ENCODE results near the gene KRTAP20-3.

The KRTAP20-3 gene

GRCh38 chr21:30642564-30642963 lies at the start of gene KRTAP20-3:
Gene KRTAP20-3 (plus strand): TSS chr21:30642864.
- no peak for DNase-seq

GRCh38 chr21:30598802-30599201 lies 43.9 kb upstream of the KRTAP20-3 start, which contains the start of gene KRTAP6-2:
Gene KRTAP6-2 (minus strand): TSS chr21:30598902. CDS start chr21:30598874, 28 bp downstream.
- DNase-seq, result no peak

GRCh38 chr21:30600787-30601186 lies 41.9 kb upstream of the KRTAP20-3 start, which contains the start of gene KRTAP22-1:
Gene KRTAP22-1 (plus strand): TSS chr21:30601087.
- DNase-seq, result no peak

GRCh38 chr21:30605968-30606367 lies 36.7 kb upstream of the KRTAP20-3 start:
- DNase-seq, result no peak

- no peak for DNase-seq
Measured at GRCh38 chr21:30612132-30612531, 30.5 kb upstream of the KRTAP20-3 start.

GRCh38 chr21:30613836-30614235 lies 28.8 kb upstream of the KRTAP20-3 start, which contains the start of gene KRTAP6-1:
Gene KRTAP6-1 (minus strand): TSS chr21:30613930. CDS start chr21:30613904, 26 bp downstream.
- DNase-seq, result no peak

GRCh38 chr21:30615199-30615598 lies 27.5 kb upstream of the KRTAP20-3 start:
- no peak for DNase-seq

- no peak for DNase-seq
Measured at GRCh38 chr21:30616125-30616524, 26.5 kb upstream of the KRTAP20-3 start, which contains the start of gene KRTAP20-1. Gene KRTAP20-1 (plus strand): TSS chr21:30616425. CDS start chr21:30616455, 30 bp downstream.

GRCh38 chr21:30620080-30620479 lies 22.6 kb upstream of the KRTAP20-3 start:
- DNase-seq, result no peak

- no peak for DNase-seq
Measured at GRCh38 chr21:30620522-30620921, 22.1 kb upstream of the KRTAP20-3 start, which contains the start of gene KRTAP20-4. Gene KRTAP20-4 (plus strand): TSS chr21:30620627.

- DNase-seq, result no peak
Measured at GRCh38 chr21:30623362-30623761, 19.3 kb upstream of the KRTAP20-3 start.

- DNase-seq, result no peak
Measured at GRCh38 chr21:30625449-30626165, 17.1 kb upstream of the KRTAP20-3 start.

GRCh38 chr21:30628109-30628508 lies 14.6 kb upstream of the KRTAP20-3 start:
- DNase-seq, result no peak

GRCh38 chr21:30629200-30629599 lies 13.5 kb upstream of the KRTAP20-3 start:
- DNase-seq, result no peak

GRCh38 chr21:30634906-30635305 lies 7.8 kb upstream of the KRTAP20-3 start, which contains the start of gene KRTAP20-2:
Gene KRTAP20-2 (plus strand): TSS chr21:30635206. CDS start chr21:30635264, 58 bp downstream.
- no peak for DNase-seq

- DNase-seq, result no peak
Measured at GRCh38 chr21:30638686-30639085, 4.0 kb upstream of the KRTAP20-3 start.

- no peak for DNase-seq
Measured at GRCh38 chr21:30646904-30647414, 4.3 kb downstream of the KRTAP20-3 start.

GRCh38 chr21:30652891-30653290 lies 10.2 kb downstream of the KRTAP20-3 start:
- DNase-seq, result no peak

GRCh38 chr21:30668776-30669175 lies 26.1 kb downstream of the KRTAP20-3 start:
- DNase-seq, result no peak

GRCh38 chr21:30672985-30673650 lies 30.5 kb downstream of the KRTAP20-3 start:
- no peak for DNase-seq

- no peak for DNase-seq
Measured at GRCh38 chr21:30674312-30674711, 31.6 kb downstream of the KRTAP20-3 start.

- no peak for DNase-seq
Measured at GRCh38 chr21:30676737-30677136, 34.1 kb downstream of the KRTAP20-3 start.

- no peak for DNase-seq
Measured at GRCh38 chr21:30680586-30680985, 37.9 kb downstream of the KRTAP20-3 start.

- DNase-seq, result no peak
Measured at GRCh38 chr21:30684506-30684905, 41.8 kb downstream of the KRTAP20-3 start.
